Mesenchymal stem cell (in vitro differentiated cells and primary cell): ENCODE measurements around the gene MEPCE.

ENCODE experiments used
- DNase-seq: peaks from one replicate; pipeline ENCODE4 v3.0.0-alpha.2; 2013
- H2AFZ ChIP-seq: one replicate; pipeline ENCODE4 v1.6.1; 2013; ENCODE audit warnings: low read depth, mild to moderate bottlenecking, control low read depth, inconsistent platforms, low read length, moderate library complexity
- H2AK5ac ChIP-seq: 2 replicates; pipeline ENCODE4 v1.6.1; 2013; ENCODE audit warnings: low read length, moderate library complexity, mild to moderate bottlenecking, inconsistent platforms; ENCODE audit not compliant: severe bottlenecking
- H2BK120ac ChIP-seq: one replicate; pipeline ENCODE4 v1.6.1; 2013; ENCODE audit warnings: low read depth, mild to moderate bottlenecking, inconsistent platforms, low read length, moderate library complexity
- H2BK12ac ChIP-seq, 2 experiments: one replicate each; pipeline ENCODE4 v1.6.1; 2013; ENCODE audit warnings: inconsistent platforms in 2 of 2, low read length in 2 of 2, mild to moderate bottlenecking in 2 of 2, moderate library complexity in 2 of 2, control low read depth in 1 of 2
- H2BK15ac ChIP-seq: one replicate; pipeline ENCODE4 v1.6.1; 2013; ENCODE audit warnings: mild to moderate bottlenecking, low read depth, inconsistent platforms; ENCODE audit not compliant: poor library complexity, severe bottlenecking
- H2BK5ac ChIP-seq: 2 replicates; pipeline ENCODE4 v1.6.1; 2013; ENCODE audit warnings: low read depth, mild to moderate bottlenecking, low read length, control low read depth, inconsistent platforms; ENCODE audit not compliant: poor library complexity, severe bottlenecking
- H3K14ac ChIP-seq, 2 experiments: one replicate each; pipeline ENCODE4 v1.6.1; 2013; ENCODE audit warnings: inconsistent platforms in 2 of 2, low read length in 2 of 2, control low read depth in 1 of 2, mild to moderate bottlenecking in 1 of 2, moderate library complexity in 1 of 2
- H3K18ac ChIP-seq, 2 experiments: one replicate each; pipeline ENCODE4 v1.6.1; 2013; ENCODE audit warnings: inconsistent platforms in 2 of 2, low read length in 2 of 2, control low read depth in 1 of 2, low read depth in 1 of 2, mild to moderate bottlenecking in 1 of 2
- H3K23ac ChIP-seq, 2 experiments: one replicate each; pipeline ENCODE4 v1.6.1; 2013; ENCODE audit warnings: inconsistent platforms in 2 of 2, low read length in 2 of 2, mild to moderate bottlenecking in 2 of 2, moderate library complexity in 2 of 2, control low read depth in 1 of 2
- H3K27ac ChIP-seq: 2 replicates; pipeline ENCODE4 v1.5.1; 2013; ENCODE audit warnings: mild to moderate bottlenecking, moderate library complexity, low read length, control low read depth, inconsistent platforms; ENCODE audit not compliant: poor library complexity, severe bottlenecking
- H3K27me3 ChIP-seq, 2 experiments: 2 replicates each; pipeline versions ENCODE4 v1.6.1 to v1.7.0; 2013; ENCODE audit warnings: low read length in 2 of 2, mild to moderate bottlenecking in 2 of 2, moderate library complexity in 2 of 2, control low read depth in 1 of 2, inconsistent platforms in 1 of 2; ENCODE audit not compliant: control insufficient read depth in 1 of 2, insufficient read depth in 1 of 2
- H3K36me3 ChIP-seq, 2 experiments: 2 replicates each; pipeline versions ENCODE4 v1.6.1 to v1.7.0; 2013; ENCODE audit warnings: low read length in 2 of 2, control low read depth in 1 of 2, inconsistent platforms in 1 of 2, low read depth in 1 of 2, mild to moderate bottlenecking in 1 of 2; ENCODE audit not compliant: insufficient read depth in 2 of 2, control insufficient read depth in 1 of 2
- H3K4ac ChIP-seq, 2 experiments: one replicate each; pipeline ENCODE4 v1.6.1; 2013; ENCODE audit warnings: inconsistent platforms in 2 of 2, low read length in 2 of 2, mild to moderate bottlenecking in 2 of 2, moderate library complexity in 2 of 2, control low read depth in 1 of 2, low read depth in 1 of 2
- H3K4me1 ChIP-seq: 2 replicates; pipeline ENCODE4 v1.6.1; 2013; ENCODE audit warnings: low read depth, low read length, control low read depth; ENCODE audit not compliant: control insufficient read depth, insufficient read depth
- H3K4me2 ChIP-seq: 2 replicates; pipeline ENCODE4 v1.6.1; 2013; ENCODE audit warnings: low read length, mild to moderate bottlenecking, inconsistent platforms; ENCODE audit not compliant: poor library complexity, severe bottlenecking
- H3K4me3 ChIP-seq, 2 experiments: 2 replicates each; pipeline versions ENCODE4 v1.5.1 to v1.7.0; 2013; ENCODE audit warnings: low read length in 2 of 2, mild to moderate bottlenecking in 2 of 2, control low read depth in 1 of 2, low read depth in 1 of 2; ENCODE audit not compliant: insufficient read depth in 1 of 2
- H3K79me1 ChIP-seq: replicated peaks from 2 replicates; pipeline ENCODE4 v1.6.1; 2013; ENCODE audit warnings: mild to moderate bottlenecking, control low read depth, low read length, inconsistent platforms; ENCODE audit not compliant: poor library complexity, severe bottlenecking
- H3K9ac ChIP-seq: 2 replicates; pipeline ENCODE4 v1.7.0; 2013; ENCODE audit warnings: mild to moderate bottlenecking, low read length, moderate library complexity
- H3K9me3 ChIP-seq: 2 replicates; pipeline ENCODE4 v1.7.0; 2013; ENCODE audit warnings: mild to moderate bottlenecking, low read length; ENCODE audit not compliant: control insufficient read depth
- H4K8ac ChIP-seq: one replicate; pipeline ENCODE4 v1.6.1; 2013; ENCODE audit warnings: inconsistent platforms, mild to moderate bottlenecking, low read length, moderate library complexity
- H4K91ac ChIP-seq: one replicate; pipeline ENCODE4 v1.6.1; 2013; ENCODE audit warnings: mild to moderate bottlenecking, low read length, inconsistent platforms
- WGBS: methylation state at CpG from one replicate; pipeline ENCODE4 v1.1.7; 2013; ENCODE audit warnings: mixed read lengths; 5-methylcytosine and 5-hydroxymethylcytosine counted together

Gene MEPCE

GRCh38 chr7:100478958-100479660, 49.5 kb downstream of the MEPCE start, which contains the start of gene TSC22D4:
Gene TSC22D4, minus strand, starts transcription at chr7:100479214. Its CDS starts 1,176 bp downstream, at chr7:100478038.
- peak within 1 kb of the TSS; percentile 93 to 100 for H3K14ac ChIP-seq
- H2BK15ac ChIP-seq = peak within 1 kb of the TSS; percentile 76
- H2BK120ac ChIP-seq = peak within 1 kb of the TSS; percentile 83
- H3K27ac ChIP-seq = peak within 1 kb of the TSS; percentile 83
- no peaks in the 10 kb centered on the region for H3K27me3 ChIP-seq
- H4K8ac ChIP-seq = peak within 1 kb of the TSS; percentile 76
- 1% methylated on average over 26 of the region's 27 CpGs for WGBS
- H3K4ac ChIP-seq = peak within 1 kb of the TSS; percentile 96 to 98
- H3K4me3 ChIP-seq = peak within 1 kb of the TSS; percentile 92 to 97
- H2AFZ ChIP-seq = peak within 1 kb of the TSS; percentile 10
- H3K18ac ChIP-seq = peak within 1 kb of the TSS; percentile 97 to 98
- H3K23ac ChIP-seq = peak within 1 kb of the TSS; percentile 54 to 61
- DNase-seq = peak; percentile 97
- no peaks in the 10 kb centered on the region for H3K9me3 ChIP-seq
- H4K91ac ChIP-seq = peak within 1 kb of the TSS; percentile 81
- peak within 1 kb of the TSS; percentile 87 for H2BK12ac ChIP-seq
- peaks cover 29% of the 10 kb centered on the region for H3K4me1 ChIP-seq
- H2AK5ac ChIP-seq = no peak within 1 kb of the TSS
- peak within 1 kb of the TSS; percentile 68 for H2BK5ac ChIP-seq
- H3K79me1 ChIP-seq = peaks cover 10% of the 10 kb centered on the region
- peaks cover 19 to 23% of the 10 kb centered on the region in 2 experiments for H3K36me3 ChIP-seq
- peak within 1 kb of the TSS; percentile 96 for H3K9ac ChIP-seq
- H3K4me2 ChIP-seq = peak within 1 kb of the TSS; percentile 86

GRCh38 chr7:100481466-100481865, 51.8 kb downstream of the MEPCE start:
- Histone ChIP-seq H2BK12ac (no peak overlapping the region), H3K4me1 (peaks cover 24% of the 10 kb centered on the region), H3K9ac (no peak overlapping the region), H4K8ac (no peak overlapping the region), H2AK5ac (no peak overlapping the region), H3K23ac (no peak overlapping the region), H3K27me3 (no peaks in the 10 kb centered on the region), H3K36me3 (peaks cover 6 to 11% of the 10 kb centered on the region in 2 experiments), H3K4ac (no peak overlapping the region), H2BK15ac (no peak overlapping the region), H3K4me3 (no peak overlapping the region), H3K27ac (no peak overlapping the region), H3K4me2 (no peak overlapping the region), H4K91ac (no peak overlapping the region), H2BK5ac (no peak overlapping the region), H2AFZ (no peak overlapping the region), H3K79me1 (no peaks in the 10 kb centered on the region), H3K9me3 (no peaks in the 10 kb centered on the region), H3K18ac (no peak overlapping the region), H3K14ac (no peak overlapping the region), H2BK120ac (no peak overlapping the region)
- WGBS = 88% methylated on average over 1 of the region's 1 CpG
- DNase-seq = no peak

GRCh38 chr7:100482728-100483089, 53.1 kb downstream of the MEPCE start:
- H4K8ac ChIP-seq = peak overlapping the region; percentile 82
- H3K4me3 ChIP-seq = peak overlapping the region; percentile 77 to 79
- H3K27me3 ChIP-seq = no peaks in the 10 kb centered on the region
- DNase-seq = no peak
- H3K27ac ChIP-seq = no peak overlapping the region
- peak overlapping the region; percentile 93 for H3K4me2 ChIP-seq
- H3K4ac ChIP-seq = no peak overlapping the region
- H3K9ac ChIP-seq = peak overlapping the region; percentile 78
- H4K91ac ChIP-seq = no peak overlapping the region
- H3K14ac ChIP-seq = peak overlapping the region in 1 of 2 experiments; percentile 50
- no peaks in the 10 kb centered on the region for H3K79me1 ChIP-seq
- no peak overlapping the region for H3K23ac ChIP-seq
- H2AFZ ChIP-seq = peak overlapping the region; percentile 87
- H2BK120ac ChIP-seq = no peak overlapping the region
- no peaks in the 10 kb centered on the region for H3K9me3 ChIP-seq
- H3K18ac ChIP-seq = peak overlapping the region in 1 of 2 experiments; percentile 79
- WGBS = 71% methylated on average over 14 of the region's 14 CpGs
- H3K4me1 ChIP-seq = peaks cover 18% of the 10 kb centered on the region
- no peak overlapping the region for H2BK5ac ChIP-seq
- H2BK12ac ChIP-seq = no peak overlapping the region
- H2AK5ac ChIP-seq = peak overlapping the region; percentile 4
- H2BK15ac ChIP-seq = no peak overlapping the region
- no peaks in the 10 kb centered on the region for H3K36me3 ChIP-seq

- under 1% methylated on average over 43 of the region's 79 CpGs for WGBS
- Histone ChIP-seq H3K4me2 (peak overlapping the region; percentile 93), H3K79me1 (no peaks in the 10 kb centered on the region), H3K14ac (peak overlapping the region in 1 of 2 experiments; percentile 50), H3K18ac (peak overlapping the region; percentile 66 to 79), H3K9me3 (no peaks in the 10 kb centered on the region), H2BK12ac (peak overlapping the region in 1 of 2 experiments; percentile 55), H2BK5ac (no peak overlapping the region), H3K27ac (no peak overlapping the region), H2BK120ac (peak overlapping the region; percentile 58), H3K27me3 (no peaks in the 10 kb centered on the region), H4K8ac (peak overlapping the region; percentile 82), H3K4me3 (peak overlapping the region; percentile 77 to 79), H3K36me3 (no peaks in the 10 kb centered on the region), H3K4me1 (peaks cover 18% of the 10 kb centered on the region), H4K91ac (peak overlapping the region; percentile 12), H3K4ac (peak overlapping the region in 1 of 2 experiments; percentile 43), H2AFZ (peak overlapping the region; percentile 87), H2BK15ac (no peak overlapping the region), H3K23ac (peak overlapping the region in 1 of 2 experiments; percentile 24), H2AK5ac (no peak overlapping the region), H3K9ac (peak overlapping the region; percentile 78)
- peak; percentile 46 for DNase-seq
These were observed 53.6 kb downstream of the MEPCE start for GRCh38 chr7:100483090-100483721.
